GM12874 (cell line): Measurements from ENCODE around the gene CELF2.

Experiments
- CTCF ChIP-seq: IDR thresholded peaks from 2 replicates; pipeline ENCODE4 v1.5.1; 2011; ENCODE audit warnings: low read depth, mild to moderate bottlenecking, control low read depth, low read length, moderate library complexity; ENCODE audit not compliant: insufficient read depth

Gene CELF2

GRCh38 chr10:11148142-11149028, 130.7 kb downstream of the CELF2 start:
- no peak for TF ChIP-seq CTCF

DNA sequence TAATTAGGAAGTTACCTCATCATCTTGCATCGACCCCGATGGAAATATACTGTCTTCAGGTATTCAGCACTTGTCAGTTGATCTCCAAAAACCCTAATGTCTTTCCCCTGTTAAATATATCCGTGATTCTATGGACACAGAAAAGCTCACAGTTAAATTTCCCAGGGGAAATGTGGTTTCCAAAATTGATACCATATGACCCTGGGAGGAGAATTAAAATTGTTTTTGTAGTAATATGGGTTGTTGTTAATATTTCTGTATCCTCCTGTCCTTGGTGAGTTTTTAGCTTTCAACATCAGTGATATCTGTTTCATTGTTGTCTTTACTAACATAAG, 132.1 kb downstream of the CELF2 start:
- no peak for TF ChIP-seq CTCF

DNA sequence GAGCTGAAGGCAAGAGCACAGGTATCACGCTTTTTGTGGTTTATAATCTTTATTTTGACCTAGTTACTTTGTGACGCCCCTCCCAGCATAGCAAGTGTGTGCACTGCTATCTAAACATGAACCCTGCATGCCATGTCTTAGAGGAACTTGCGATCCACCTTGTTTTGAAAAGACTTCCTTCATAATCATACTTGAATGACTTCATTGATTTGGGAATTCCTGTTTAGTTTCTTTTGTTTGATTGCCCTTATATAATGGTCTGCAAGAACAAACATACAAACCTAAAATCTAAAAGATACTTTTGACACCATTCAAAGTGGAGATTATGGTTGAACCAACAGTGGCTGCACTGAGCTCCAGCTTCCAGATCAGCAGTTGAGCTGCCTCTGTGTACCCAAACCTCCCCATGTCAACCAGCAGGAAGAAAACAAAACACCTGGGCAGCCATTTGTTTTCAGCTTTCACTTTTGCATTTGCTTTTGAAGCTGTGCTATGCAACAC, 132.6 kb downstream of the CELF2 start:
- TF ChIP-seq CTCF: no peak

- TF ChIP-seq CTCF: no peak
Measured at GRCh38 chr10:11150879-11151415, 133.3 kb downstream of the CELF2 start.

DNA sequence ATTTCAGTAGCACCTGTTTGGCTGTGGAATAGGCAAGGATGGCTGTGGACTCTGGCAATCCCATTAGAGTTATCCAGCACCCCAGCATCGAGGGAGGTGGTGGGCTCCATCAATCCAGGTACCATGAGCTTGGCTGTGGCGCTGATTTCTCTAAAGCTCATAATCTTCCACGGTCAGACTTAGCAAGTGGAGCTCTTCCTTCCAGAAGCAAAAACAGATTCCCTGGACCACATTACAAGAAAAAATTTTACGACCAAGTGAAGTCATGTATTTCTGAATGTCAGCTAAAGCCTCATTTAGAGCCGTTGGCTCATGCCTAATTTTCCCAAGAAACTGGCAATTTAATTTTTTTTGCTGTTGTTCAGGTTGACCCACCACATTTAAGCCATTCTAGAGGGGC, 135.1 kb downstream of the CELF2 start:
- TF ChIP-seq CTCF: no peak

DNA sequence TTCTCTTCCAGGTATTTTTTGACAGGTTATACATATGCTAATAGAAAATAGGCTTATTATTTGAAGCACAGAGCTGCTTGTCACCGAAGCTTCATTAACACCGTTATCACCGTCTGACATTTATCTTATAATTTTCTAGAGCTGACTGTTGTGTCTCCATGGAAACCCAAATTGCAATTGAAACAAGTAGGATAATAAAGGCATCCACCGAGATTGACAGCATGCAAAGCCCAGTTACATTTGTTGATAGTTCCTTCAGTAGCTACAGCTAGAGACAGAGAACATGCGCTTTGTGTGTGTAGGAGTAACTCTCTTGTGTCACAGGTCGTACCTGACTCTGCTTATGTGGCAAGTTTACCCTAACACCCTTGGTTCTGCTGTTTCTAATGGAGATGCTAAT, 135.6 kb downstream of the CELF2 start:
- TF ChIP-seq CTCF: no peak

DNA sequence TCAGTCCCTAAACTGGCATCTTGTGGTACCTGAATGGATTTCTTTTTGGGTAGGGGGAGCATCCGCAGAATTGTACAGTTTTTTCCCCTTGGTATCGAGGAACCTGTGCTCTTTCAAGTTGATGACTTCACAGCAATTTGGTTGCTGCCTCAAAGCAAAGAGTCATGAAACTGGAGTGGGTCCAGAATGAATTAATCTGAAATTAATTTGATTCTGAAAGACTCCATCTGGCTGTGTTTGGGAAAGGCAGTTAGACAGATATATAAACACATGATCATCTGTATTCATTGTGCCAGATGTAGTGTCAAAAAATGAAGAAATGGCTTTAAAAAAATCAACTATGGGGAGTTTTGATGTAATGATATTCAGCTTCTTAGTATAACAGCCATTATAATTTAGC, 136.1 kb downstream of the CELF2 start:
- TF ChIP-seq CTCF: no peak
